HG03139 (cell line): ENCODE data around the gene TBC1D4.
A peak's percentile ranks its signal among the peaks of the same experiment; 100 is the strongest.
"Not testable (repeated sequence)": the region's sequence is repeated elsewhere in the genome, so short reads cannot be mapped to it uniquely, and the experiment has no call there.

Experiments used
- ATAC-seq: cut with Tn5 transposase; IDR thresholded peaks from one replicate; pipeline ENCODE4 v1.9.1; 2021; ENCODE audit not compliant: unreplicated experiment

TBC1D4 gene

GRCh38 chr13:75454497-75454896, 27.5 kb downstream of the TBC1D4 start:
- ATAC-seq = no peak

- ATAC-seq = no peak
Measured at GRCh38 chr13:75452564-75452963, 29.4 kb downstream of the TBC1D4 start.

- ATAC-seq = no peak
Measured at GRCh38 chr13:75447493-75447892, 34.5 kb downstream of the TBC1D4 start.

GRCh38 chr13:75446874-75447273, 35.1 kb downstream of the TBC1D4 start:
- no peak for ATAC-seq

GRCh38 chr13:75445717-75446499, 36.1 kb downstream of the TBC1D4 start:
- no peak for ATAC-seq

- no peak for ATAC-seq
Measured at GRCh38 chr13:75444016-75444415, 38.0 kb downstream of the TBC1D4 start.

- no peak for ATAC-seq
Measured at GRCh38 chr13:75443356-75443958, 38.5 kb downstream of the TBC1D4 start.

GRCh38 chr13:75442736-75443234, 39.2 kb downstream of the TBC1D4 start:
- ATAC-seq = no peak

- ATAC-seq = no peak
Measured at GRCh38 chr13:75440100-75440499, 41.9 kb downstream of the TBC1D4 start.

- ATAC-seq = no peak
Measured at GRCh38 chr13:75437582-75438318, 44.2 kb downstream of the TBC1D4 start.

GRCh38 chr13:75434126-75434525, 47.8 kb downstream of the TBC1D4 start:
- ATAC-seq = not testable (repeated sequence)

- no peak for ATAC-seq
Measured at GRCh38 chr13:75432811-75433244, 49.1 kb downstream of the TBC1D4 start.

GRCh38 chr13:75432045-75432444, 49.9 kb downstream of the TBC1D4 start:
- ATAC-seq = no peak

- ATAC-seq = no peak
Measured at GRCh38 chr13:75430436-75431209, 51.3 kb downstream of the TBC1D4 start.

- no peak for ATAC-seq
Measured at GRCh38 chr13:75426421-75426820, 55.5 kb downstream of the TBC1D4 start.

- peak; percentile 95 for ATAC-seq
Measured at GRCh38 chr13:75425216-75426009, 56.6 kb downstream of the TBC1D4 start.

- ATAC-seq = no peak
Measured at GRCh38 chr13:75423946-75424345, 58.0 kb downstream of the TBC1D4 start.

GRCh38 chr13:75422028-75422427, 59.9 kb downstream of the TBC1D4 start:
- ATAC-seq = no peak

- ATAC-seq = no peak
Measured at GRCh38 chr13:75421133-75421532, 60.8 kb downstream of the TBC1D4 start.

GRCh38 chr13:75419656-75420055, 62.3 kb downstream of the TBC1D4 start:
- ATAC-seq = no peak
